Upper lobe of left lung (tissue), 4 donors: ENCODE data around the gene PRDX1.

Experiments
- CTCF ChIP-seq, 6 experiments: fragments of 450-650 bp in 4 of 6; fragments of 200-600 bp in 2 of 6; sonication (generic) in 2 of 6; IDR thresholded peaks; one replicate each; pipeline ENCODE4 v1.5.1; 2016 to 2019; ENCODE audit warnings: antibody characterized with exemption in 6 of 6
- EP300 ChIP-seq, 4 donors: sonication (generic); formaldehyde crosslinking; IDR thresholded peaks; one replicate each; pipeline ENCODE4 v1.5.1; 2017; ENCODE audit warnings: antibody characterized with exemption in 4 of 4, control low read depth in 2 of 4
- POLR2A ChIP-seq, 4 donors: fragments of 450-650 bp; IDR thresholded peaks; one replicate each; pipeline ENCODE4 v1.5.1; 2016 to 2017; ENCODE audit warnings: antibody characterized with exemption in 4 of 4, mild to moderate bottlenecking in 2 of 4

GRCh38 chr1:45503462-45504360 is 18.0 kb downstream of the PRDX1 start:
- no peak for TF ChIP-seq CTCF (IDR thresholded peaks at IDR 0.05)
- no peak for TF ChIP-seq POLR2A (IDR thresholded peaks at IDR 0.05)
- no peak for TF ChIP-seq EP300 (IDR thresholded peaks at IDR 0.05)
